Left kidney (tissue), 2 donors: ENCODE measurements around the gene LIX1. TPM values are rescaled to one million over a fixed set of nuclear protein-coding genes. Genes with fewer than 3 reads are reported as not detected.

Experiments
- DNase-seq: peaks from one replicate; pipeline ENCODE4 v3.0.0-alpha.2; 2013
- polyA plus RNA-seq: library from polyadenylated mRNA; unstranded; fragments of 120-200 nt; gene quantifications from one replicate; pipeline ENCODE4 v1.2.1, GENCODE V29; 2013; ENCODE audit not compliant: insufficient read length

LIX1 gene
- polyA plus RNA-seq, 1 donor, result 4.9 TPM

- no peak for DNase-seq
Measured at GRCh38 chr5:97076098-97076497, 66.3 kb downstream of the LIX1 start.

GRCh38 chr5:97075649-97076048 lies 66.8 kb downstream of the LIX1 start:
- DNase-seq, result no peak

- no peak for DNase-seq
Measured at GRCh38 chr5:97074859-97075489, 67.4 kb downstream of the LIX1 start.

GRCh38 chr5:97073420-97073819 lies 69.0 kb downstream of the LIX1 start:
- DNase-seq, result no peak

- no peak for DNase-seq
Measured at GRCh38 chr5:97072696-97073095, 69.7 kb downstream of the LIX1 start.

- DNase-seq, result no peak
Measured at GRCh38 chr5:97071993-97072392, 70.4 kb downstream of the LIX1 start.

- no peak for DNase-seq
Measured at GRCh38 chr5:97071101-97071500, 71.3 kb downstream of the LIX1 start.

- no peak for DNase-seq
Measured at GRCh38 chr5:97070234-97070633, 72.2 kb downstream of the LIX1 start.

- DNase-seq, result no peak
Measured at GRCh38 chr5:97067296-97067850, 75.0 kb downstream of the LIX1 start.

- no peak for DNase-seq
Measured at GRCh38 chr5:97065475-97065874, 76.9 kb downstream of the LIX1 start.

GRCh38 chr5:97063251-97063650 lies 79.2 kb downstream of the LIX1 start:
- no peak for DNase-seq

- peak; percentile 60 for DNase-seq
Measured at GRCh38 chr5:97062046-97062445, 80.4 kb downstream of the LIX1 start.

GRCh38 chr5:97056263-97056662 lies 86.1 kb downstream of the LIX1 start:
- no peak for DNase-seq

GRCh38 chr5:97049175-97049574 lies 93.2 kb downstream of the LIX1 start:
- no peak for DNase-seq

GRCh38 chr5:97047076-97047475 lies 95.3 kb downstream of the LIX1 start:
- no peak for DNase-seq

- DNase-seq, result no peak
Measured at GRCh38 chr5:97046270-97046982, 96.0 kb downstream of the LIX1 start.

- no peak for DNase-seq
Measured at GRCh38 chr5:97044052-97044451, 98.4 kb downstream of the LIX1 start.

- DNase-seq, result no peak
Measured at GRCh38 chr5:97043511-97043910, 98.9 kb downstream of the LIX1 start.

- DNase-seq, result peak; percentile 65
Measured at GRCh38 chr5:97042996-97043395, 99.4 kb downstream of the LIX1 start.
